NOMO-1 treated with dmso at 0.1 percent for 144 hours (cell line): ENCODE data around the gene NCOR2.

Source experiments
- DNase-seq: peaks from one replicate; lab custom pipeline; 2025; ENCODE audit not compliant: unreplicated experiment; lab: John Stamatoyannopoulos, UW

The NCOR2 gene

DNA sequence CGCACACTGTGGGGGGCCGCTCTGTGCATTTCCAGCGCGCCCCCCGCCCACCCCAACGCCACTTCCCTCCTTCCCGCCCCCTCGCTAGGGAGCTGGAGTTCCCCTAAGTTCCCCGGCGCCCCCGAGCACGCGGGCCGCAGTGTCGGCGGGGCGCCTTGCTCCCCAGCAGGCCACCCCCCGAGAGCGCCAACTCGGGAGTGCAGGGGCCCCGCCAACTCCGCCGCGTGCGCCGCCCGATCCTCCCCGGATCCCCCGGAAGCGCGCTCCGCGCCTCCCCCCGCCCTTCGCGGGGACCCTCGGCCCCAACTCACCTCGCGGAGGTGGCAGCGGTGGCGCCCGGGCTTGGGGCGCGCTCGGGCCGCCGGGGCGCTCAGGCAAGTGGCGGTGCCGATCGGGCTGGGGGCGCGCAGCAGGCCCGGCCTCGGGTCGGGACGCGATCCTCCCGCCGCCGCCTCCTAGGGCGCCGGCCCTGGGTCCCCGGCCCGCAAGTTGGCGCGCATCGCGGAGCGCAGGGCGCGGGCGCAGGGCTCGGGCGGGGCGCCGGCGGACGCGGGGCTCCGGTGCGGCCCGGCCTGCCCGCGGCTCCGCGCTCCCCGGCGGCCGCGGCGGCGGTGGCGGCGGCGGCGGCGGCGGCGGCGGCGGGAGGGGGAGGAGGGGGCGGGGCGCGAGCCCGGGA is at the start of gene NCOR2:
NCOR2 (minus strand) TSS at position 616 of the 676 bp plus-strand sequence. CDS start 72,361 bp downstream, outside the sequence.
- no peak for DNase-seq

DNA sequence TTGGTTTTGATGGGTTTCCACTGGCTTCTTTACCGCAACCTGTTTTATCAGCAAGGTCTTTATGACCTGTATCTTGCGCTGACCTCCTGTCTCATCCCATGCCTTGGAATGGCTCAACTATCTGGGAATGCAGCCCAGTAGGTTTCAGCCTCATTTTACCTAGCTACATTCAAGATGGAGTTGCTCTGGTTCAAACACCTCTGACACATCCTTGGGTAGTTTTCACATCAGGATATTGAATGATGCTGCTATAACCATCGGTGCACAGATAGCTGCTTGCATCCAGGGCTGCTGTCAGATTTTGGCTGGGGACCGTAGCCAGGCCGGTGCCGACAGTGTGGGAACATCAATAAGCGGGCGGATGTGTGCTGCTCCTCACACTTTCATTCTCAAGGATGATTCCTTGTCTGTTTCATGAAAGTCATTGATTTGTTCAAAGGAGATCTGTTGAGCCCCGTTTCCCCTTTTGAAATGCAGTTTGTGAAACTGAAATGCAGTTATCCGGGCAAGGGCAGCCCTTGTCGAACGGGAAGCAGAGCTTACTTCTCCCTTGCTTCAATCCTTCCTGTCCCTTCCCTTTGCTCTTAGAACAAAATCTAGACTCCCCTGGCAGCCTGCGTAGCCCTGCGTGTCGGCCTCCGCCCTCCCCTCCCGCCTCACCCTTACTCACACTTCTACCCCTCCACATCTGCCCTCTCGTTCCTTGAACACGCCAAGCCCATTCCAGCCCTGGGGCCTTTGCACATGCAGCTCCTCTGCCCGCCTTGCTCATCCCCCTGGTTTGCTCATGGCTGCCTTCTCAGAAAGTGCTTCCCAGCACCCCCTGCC is 49.2 kb upstream of the NCOR2 start:
- peak; percentile 48 for DNase-seq

DNA sequence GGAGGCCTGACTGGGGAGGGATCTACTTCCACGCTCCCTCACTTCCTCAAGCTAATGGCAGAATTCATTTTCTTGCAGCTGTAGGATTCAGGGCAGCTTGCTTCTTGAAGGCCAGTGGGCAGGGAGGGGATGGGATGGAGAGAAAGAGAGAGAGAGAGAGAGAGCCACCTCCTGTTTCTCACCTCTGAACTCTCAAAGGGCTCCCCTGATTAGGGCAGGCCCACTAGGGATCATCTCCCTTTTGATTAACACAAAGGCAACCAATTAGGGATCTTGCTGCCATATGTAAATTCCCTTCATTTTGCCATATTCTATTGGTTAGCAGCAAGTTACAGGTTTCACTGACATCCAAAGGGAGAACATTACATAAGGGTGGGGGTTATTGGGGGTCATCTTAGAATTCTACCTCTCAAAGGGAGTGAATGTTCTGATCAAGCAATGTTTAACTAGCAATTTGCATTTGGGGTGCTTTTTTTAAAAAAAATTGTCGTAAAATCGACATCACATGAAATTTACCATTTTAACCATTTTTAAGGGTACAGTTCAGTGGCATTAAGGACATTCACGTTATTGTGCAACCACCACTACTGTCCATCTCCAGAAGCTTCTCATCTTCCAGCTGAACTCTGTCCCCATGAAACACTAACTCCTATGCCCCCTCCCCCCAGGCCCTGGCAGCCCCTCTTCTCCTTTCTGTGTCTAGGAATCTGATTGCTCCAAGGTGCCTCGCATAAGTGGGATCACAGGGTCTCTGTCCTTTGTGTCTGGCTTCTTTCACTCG is 47.3 kb upstream of the NCOR2 start:
- DNase-seq, result no peak

DNA sequence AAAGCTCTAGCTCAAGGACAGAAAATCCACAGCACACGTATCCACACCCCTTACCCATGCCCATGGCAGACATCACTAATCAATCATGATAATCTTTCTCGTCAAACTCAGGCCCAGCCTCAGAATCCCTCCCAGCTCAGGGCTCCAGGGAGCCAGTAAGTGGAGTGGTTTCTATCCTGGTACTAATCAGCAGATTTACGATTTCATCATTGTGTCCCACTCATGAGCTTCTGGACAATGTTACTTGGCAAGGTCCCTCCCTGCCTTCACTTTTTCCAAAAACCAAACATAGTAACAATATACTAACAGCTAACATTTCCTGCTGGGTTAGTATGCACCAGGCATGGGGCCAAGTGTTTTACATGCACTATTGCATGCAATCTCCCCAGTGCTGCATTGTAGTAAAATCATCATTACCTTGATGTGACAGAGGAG is 45.8 kb upstream of the NCOR2 start:
- no peak for DNase-seq

DNA sequence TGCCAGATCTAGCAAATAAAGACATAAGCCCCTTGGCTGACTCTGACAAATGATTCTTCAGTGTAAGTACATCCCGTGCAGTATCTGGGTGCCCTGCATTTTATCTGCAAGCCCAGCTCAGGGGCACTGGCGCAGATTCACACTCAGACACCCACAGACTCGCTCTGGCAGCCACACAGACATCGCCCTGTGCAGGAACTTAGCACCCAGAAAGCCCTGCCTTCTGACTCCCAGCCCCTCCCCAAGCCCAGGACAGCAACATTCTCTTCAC is 44.9 kb upstream of the NCOR2 start:
- no peak for DNase-seq

DNA sequence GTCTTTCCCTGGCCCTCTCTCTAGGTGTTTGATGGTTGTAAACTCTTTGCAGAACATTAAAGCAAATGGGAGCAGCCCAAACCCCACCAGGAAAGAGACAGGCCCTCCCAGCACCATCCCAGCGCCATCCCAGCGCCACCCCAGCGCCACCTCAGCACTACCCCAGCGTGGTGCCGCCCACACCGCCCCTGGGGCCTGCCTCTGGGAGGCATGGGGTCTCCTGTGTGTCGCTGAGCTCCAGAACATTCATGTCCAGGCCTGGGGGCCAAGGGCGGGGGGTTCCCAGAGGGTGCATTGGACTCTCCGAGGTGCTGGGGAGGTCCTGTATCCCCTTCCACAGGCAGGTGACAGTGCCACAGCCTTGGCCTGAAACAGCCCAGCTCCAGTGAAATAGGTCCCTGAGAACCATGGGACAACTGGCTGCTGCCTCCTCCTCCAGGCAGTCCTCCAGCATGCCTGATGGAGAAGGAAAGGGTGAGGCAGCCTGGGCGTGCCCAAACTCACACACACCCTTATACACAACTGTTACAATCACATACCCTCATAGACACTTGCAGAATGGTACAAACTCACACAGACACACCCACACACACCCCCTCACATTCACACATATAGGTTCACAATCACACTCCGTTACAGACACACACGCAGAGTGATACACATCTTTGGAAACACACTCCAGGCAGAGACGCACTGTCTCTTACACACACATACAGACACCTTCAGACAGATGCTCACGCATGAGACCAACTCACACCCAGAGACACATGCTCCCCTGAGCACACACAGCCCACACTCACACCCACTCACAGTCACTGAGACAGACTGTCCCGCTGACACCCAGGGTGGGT is 44.4 kb upstream of the NCOR2 start:
- no peak for DNase-seq

DNA sequence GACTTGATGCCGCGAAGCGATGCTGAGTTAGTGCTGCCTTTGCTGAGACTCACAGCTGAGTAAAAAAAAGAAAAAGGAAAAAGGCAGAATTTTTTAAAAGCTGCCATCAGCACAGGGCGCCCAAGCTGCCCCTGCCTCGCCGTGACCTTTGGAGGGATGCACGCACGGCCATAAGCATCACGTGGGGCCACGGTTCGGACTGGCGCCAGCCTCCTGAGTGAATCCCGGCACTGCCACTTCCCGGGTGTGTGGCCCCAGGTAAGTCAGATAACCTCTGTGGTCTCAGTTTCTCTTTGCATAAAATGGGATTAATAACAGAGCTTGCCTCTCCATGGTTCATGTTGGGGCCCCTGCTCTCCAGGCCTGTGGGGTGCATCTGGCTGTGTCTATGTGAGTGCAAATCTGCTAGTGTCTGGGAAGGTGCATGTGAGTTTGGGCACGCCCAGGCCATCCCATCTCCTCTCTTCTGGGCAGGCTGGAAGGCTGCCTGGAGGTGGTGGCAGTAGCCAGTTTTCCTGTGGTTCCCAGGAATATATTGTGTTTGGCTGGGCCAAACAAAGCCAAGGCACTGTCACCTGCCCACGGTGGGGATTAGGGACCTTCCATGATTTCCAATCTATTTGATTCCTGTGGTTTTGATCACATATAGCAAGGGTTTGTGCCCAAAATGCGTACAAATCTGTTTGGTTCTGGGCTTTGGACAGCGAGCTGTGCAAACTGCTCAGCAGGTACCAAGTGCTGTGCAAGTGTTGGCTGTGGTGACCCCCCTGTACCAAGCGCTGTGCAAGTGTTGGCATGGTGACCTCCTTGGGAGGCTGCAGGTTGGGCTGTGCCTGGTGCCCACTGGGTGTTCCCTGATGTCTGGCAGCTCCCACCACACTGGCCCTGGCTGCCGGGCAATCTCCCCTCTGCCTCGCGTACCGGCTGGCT is 43.5 kb upstream of the NCOR2 start:
- no peak for DNase-seq

DNA sequence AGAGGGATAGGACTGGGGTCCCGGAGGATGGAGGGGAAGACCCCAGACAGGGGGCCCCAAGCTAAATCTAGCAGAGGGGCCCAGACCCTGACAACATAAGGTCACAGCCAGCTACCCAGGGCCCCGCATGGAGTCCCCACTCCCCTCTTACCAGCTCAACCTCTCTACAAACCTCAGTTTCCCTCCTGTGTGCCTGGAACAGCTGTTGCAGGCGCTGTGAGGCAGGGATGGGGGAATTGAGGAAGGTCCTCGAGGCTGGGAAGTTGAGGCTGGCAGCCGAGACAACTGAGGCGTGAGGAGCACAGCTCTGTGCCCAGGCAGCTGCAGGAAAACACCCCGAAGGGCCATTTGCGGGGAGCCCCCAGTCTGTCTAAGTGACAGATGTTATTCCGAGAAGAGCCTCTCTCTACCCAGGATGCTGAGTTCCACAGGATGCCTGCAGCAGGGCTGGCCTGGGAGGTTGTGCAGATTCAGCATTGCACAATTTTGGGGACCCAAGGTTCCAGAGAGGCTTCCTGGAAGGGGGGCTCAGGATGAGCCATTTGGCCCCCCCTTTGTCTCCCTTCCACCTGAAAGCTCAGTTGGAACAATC is 42.7 kb upstream of the NCOR2 start:
- no peak for DNase-seq

DNA sequence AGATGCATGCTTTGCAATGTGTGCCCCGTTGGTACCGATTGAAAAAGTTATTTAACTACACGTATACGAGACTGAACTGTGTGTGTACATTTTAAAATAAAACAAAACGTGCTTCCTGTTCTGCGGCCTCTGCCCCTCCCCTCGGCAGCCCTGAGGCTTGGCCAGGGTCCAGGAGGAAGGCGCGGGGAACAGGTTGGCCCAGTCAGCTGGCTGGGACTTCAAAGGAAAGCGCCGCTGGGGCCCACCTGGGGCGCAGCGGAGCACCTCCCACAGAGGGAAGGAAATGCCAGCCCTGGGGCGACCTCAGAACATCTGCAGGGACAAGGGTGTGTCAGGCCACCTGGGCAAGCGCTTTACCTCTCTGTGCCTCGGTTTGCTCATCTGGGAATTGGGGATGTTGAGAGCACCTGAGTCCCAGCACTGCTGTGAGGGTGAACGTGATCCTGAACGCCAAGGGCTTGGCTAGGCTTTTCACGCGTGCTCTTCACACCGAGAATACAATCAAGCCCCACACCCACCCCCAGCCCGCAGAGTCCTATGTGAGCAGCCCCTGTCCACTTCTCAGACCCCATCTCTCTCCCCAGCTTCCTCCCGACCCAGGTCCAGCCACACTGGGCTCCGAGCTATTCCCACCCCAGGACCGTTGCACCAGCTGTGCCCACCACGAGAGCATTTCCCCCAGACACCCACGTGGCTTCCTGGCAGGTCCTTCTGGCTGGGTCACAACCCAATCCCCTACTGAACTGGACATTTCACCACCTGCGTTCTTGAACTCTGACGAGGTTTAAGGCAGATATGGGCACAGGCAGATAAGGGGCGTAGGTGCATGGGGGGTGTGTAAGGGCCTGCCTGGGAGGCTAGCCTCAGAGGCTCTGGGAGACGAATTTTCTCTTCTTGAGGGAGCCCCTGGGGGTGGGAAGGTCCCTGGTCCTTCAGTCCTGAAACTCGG is 41.9 kb upstream of the NCOR2 start:
- DNase-seq, result peak; percentile 77

DNA sequence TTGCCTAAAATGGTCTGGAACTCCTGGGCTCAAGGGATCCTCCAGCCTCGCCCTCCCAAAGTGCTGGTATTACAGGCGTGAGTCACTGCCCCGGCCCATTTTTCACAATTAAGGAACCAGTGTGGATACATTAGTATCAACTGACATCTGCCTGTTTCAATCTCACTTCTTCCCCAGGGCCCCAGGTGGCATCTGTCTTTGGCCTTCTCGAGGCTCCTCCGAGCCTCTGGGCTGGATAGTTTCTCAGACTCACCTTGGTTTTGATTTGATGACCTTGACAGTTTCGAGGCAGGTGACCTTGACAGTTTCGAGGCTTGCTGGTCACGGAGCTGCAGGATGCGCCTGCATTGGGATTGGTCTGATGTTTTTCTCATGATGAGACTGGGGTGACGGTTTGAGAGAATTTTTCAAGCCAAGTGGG is 41.0 kb upstream of the NCOR2 start:
- peak; percentile 35 for DNase-seq

DNA sequence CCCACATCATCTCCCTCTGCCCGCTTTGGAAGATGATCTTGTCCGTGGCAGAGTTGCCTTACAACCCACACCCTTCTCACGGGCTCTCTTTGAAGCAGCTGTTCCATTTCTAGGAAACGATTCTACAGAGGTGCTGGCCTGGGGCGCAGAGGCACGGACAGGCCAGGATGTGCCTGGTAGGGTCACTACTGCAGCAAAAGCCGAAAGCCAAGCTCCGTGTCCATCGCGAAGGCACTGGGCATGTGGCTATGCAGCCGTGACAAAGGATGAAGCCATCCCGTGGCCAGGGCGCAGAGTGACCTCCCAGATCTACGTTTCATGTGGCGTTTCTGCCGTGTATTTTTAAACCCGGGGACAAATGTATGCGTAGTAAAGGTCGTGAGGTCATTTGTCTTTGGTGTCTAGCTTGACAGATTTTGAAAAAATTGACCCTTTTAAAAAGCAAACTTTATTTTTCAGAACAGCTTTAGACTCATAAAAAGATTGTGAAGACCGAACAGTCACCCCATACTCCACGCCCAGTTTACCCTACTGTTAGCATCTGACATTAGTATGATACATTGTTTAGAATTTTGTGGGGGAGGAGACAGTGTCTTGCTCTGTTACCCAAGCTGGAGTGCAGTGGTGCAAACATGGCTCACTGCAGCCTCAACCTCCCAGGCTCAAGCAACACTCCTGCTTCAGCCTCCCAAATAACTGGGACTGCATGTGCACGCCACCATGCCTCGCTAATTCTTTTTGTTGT is 40.4 kb upstream of the NCOR2 start:
- DNase-seq, result no peak

DNA sequence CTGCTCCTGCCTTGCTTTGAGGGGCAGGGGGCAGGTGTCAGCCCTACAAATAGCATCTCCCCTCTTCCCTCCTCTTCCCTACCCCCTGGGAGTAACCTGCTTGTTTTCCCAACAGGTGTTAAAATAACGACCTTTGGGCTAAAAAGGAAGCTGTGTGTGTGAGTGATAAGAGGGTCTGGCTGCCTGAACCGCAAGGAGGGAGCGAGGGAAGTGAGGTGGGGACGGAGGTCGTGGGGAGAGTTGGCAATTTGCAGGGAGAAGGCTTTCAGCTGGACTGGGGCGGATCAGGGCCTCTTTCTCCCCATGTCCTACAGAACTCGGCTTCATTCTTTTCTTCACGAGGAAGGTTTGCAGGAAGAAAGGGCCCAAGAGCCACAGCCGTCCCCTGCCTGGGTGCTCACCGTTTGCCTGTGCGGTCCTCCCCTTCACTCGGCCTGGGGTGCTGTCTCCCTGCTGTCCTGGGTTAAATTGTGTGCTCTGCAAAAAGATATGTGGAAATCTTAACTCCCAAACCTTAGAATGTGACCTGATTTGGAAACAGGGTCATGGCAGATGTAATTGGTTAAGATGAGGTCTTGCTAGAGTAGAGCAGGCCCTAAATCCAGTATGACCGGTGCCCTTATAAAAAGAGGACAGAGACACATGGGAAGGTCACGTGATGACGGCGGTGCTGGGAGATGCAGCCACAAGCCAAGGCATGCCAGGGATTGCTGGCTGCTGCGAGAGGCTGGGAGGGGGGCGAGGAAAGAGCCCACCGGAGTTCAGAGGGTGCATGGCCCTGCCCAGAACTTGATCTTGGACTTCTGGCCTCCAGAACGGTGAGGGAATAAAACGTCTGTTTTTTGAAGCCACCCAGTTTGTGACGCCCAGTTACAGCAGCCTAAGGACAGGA is 38.7 kb upstream of the NCOR2 start:
- DNase-seq, result no peak

DNA sequence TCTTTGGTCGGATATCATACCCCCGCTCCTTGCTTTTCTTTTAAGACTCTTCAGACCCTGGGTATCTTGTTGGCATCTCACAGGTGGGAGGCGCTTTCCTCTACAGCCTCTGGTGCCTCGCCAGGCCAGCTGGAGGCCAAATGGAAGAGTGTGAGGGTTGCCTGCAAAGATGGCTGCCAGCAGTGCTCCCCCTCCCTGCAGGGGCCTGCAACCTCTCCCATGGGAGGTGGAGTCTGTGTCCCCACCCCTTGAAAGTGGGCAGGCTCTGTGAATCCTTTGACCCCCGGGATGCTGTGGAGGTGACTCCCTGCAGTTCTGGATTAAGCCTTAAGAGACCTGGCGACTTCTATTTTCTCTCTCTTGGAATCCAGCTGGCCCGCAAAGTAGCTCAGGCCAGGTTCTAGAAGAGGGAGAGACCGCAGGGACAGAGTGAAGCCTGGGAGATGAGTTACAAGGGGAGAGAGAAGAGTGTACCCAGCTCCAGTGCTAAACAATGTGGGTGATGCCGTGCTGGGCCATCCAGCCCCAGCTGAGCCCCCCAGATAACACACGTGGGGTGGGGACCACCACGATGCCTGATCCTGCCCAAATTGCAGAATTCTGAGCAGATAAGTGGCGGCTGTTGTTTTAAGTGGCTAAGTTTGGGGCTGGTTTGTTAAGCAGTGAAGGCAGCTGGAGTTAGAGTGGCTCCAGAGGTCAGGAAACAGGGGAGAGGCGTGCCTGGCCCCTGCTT is 37.9 kb upstream of the NCOR2 start:
- no peak for DNase-seq

DNA sequence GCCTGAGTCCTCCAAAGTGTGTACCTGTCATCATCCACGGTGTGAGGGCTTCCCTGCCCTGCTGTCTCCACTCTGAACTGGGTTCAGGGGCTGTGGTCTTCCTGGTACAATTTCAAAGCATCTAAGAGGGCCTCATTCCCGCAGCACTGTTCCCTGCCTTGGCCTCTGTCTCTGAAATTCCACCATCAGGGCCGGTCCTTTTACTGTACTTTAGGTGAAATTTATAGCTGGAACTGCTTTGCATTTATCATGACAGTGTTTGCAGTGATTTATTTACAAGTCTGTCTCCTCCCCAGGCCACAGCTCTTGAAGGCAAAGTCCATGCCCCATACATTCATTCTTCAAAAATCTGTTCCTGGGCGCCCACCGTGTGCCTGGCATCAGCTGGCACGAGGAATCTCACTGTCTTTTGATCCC is 36.9 kb upstream of the NCOR2 start:
- no peak for DNase-seq

DNA sequence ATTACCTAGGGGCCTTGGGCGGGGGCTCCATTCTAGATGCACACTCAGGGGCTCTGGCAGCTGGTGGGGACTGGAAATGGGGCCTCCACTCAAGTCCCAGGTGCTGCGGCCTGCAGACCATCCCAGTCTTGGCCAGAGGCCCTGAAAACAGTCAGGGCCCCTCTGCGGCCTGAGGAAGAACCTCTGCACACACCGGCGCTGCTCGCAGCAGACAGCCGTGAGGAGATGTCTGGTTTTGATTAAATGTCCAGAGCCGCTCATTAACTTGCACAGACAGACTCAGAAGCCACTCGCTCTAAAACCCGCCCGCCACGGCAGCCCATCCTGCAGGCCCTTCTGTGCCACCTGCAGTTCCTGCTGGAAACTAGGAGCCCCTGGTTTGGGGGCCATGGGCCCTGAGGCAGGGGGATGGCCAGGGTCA is 36.4 kb upstream of the NCOR2 start:
- DNase-seq, result no peak

DNA sequence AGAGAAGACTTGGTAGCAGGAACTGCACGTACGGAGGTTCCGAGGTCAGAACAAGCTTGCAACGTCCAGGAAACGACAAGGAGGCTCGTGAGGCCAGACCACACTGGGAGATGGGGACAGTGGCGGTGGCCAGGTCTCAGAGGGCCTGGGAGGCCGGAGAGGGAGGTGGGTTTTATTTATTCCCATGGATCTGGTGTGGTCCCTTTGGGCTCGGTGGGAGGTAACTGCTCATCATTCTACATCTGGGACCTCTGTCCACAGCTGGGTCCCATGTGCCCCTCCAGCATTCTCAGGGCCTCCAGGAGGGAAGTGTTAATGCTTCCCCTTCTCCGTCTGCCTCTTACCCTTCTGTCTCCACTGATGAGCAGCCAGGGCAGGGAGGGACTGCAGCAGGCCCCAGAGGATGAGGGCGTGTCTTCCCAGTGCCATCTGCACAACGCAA is 35.7 kb upstream of the NCOR2 start:
- DNase-seq, result no peak
